ENCODE data around the gene LRRC70.
"Not testable (repeated sequence)": the region's sequence is repeated elsewhere in the genome, so short reads cannot be mapped to it uniquely, and the experiment has no call there.

Gene LRRC70, protein sequence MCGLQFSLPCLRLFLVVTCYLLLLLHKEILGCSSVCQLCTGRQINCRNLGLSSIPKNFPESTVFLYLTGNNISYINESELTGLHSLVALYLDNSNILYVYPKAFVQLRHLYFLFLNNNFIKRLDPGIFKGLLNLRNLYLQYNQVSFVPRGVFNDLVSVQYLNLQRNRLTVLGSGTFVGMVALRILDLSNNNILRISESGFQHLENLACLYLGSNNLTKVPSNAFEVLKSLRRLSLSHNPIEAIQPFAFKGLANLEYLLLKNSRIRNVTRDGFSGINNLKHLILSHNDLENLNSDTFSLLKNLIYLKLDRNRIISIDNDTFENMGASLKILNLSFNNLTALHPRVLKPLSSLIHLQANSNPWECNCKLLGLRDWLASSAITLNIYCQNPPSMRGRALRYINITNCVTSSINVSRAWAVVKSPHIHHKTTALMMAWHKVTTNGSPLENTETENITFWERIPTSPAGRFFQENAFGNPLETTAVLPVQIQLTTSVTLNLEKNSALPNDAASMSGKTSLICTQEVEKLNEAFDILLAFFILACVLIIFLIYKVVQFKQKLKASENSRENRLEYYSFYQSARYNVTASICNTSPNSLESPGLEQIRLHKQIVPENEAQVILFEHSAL

DNA sequence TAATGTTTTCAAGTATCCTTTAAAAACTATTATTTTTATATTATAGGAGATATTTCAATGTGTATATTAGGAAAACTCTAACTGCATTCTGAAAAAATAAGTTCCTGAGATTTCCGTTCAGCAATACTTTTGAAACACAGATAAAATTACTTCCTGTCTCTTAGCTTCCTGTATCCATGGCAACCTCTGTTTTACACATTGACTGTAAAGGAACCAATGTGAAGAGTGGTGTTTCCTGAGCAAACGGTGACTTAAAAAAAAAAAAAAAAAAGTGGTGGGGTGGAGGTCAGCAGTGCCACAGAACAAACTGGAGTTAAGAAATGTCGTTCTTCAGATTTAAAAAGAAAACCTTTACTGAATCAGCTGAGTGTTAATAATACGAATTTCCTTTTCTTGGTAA is at the start of gene LRRC70:
TSS of gene LRRC70 (plus strand) at position 280 of the 400 bp plus-strand sequence. CDS start 620 bp downstream, outside the sequence.
- DNase-seq: no peak

DNA sequence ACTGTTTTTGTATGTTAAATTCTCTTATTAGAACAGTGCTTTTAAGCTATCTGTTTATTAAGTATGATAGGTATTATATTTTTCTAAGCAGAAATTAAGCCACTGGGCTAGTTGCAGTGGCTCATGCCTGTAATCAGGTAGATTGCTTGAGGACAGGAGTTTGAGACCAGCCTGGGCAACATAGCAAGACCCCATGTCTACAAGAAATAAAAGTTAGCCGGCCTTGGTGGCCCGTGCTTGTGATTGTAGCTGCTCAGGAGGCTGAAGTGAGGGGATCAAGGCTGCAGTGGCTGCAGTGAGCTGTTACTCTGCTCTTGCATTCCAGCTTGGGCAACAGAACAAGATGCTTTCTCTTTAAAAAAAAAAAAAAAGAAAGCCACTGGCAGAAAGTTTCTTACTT is 45.0 kb upstream of the LRRC70 start:
- no peak for DNase-seq

DNA sequence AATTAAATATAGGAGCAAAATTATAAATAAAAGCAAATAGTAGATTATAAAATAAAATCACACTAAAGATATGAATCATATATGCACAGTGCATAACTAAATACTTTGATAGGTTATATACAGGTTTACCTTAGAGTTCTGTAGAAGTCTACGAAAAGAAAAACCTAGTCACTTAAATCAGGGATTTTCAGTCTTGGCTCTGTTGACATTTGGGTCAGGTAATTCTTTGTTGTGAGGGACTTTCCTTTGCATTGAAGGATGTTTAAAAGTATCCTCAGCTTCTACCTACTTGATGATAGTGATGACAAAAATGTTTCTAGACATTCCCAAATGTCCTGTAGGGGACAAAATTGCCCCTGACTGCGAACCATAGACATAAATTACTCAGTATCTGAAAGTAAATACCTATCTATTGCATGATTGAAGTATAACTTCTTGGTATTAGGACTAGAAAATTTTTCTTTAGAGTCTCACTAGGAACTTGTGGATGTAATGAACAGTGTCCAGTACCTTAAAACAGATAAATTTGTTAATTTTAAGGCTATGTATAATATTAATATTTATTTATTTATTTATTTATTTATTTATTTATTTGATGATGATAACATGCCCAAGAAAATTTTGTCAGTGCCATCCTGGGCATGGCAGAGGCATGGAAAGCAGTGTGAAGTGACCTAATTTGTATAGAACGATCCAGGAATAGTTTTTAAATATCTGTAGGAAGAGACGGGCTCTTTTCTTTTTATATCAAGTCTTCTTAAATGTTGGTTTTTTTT is 44.0 kb upstream of the LRRC70 start:
- no peak for DNase-seq

DNA sequence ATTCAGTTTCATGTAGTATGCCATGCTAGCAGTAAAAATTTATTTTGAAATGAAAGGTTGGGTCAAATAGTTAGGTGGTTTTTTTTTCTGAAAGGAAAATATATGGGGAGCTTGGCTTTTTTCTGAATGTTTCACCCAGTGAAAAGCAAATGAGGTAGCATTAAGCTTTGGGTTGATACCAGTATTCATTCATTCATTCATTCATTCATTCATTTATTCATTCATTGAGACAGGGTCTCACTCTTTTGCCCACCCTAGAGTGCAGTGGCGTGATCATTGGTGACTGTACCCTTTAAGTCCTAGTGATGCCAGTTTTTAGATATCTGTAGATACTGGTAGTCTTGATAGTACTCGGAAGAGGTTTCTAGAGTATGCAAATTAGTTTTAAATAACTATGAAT is 42.4 kb upstream of the LRRC70 start:
- no peak for DNase-seq

DNA sequence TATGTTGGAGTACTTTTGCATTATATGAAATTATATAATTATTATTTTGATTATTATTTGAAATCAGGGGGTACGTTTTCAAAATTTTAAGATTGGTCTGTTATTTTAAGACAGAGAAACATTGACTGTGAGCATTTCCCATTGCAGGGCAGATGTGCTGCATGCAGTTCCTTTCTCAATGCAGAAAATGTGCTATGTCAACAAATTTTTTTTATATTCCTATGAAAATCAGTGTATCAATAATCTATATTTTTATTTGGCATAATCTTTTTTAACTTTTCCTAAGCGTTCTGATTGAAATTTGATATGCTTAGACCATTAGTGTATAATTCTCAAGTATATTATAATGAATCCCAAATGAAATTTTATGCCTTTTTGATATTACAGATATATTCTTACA is 41.8 kb upstream of the LRRC70 start:
- no peak for DNase-seq

GRCh38 chr5:62538017-62538942 is 40.3 kb upstream of the LRRC70 start:
- no peak for DNase-seq

DNA sequence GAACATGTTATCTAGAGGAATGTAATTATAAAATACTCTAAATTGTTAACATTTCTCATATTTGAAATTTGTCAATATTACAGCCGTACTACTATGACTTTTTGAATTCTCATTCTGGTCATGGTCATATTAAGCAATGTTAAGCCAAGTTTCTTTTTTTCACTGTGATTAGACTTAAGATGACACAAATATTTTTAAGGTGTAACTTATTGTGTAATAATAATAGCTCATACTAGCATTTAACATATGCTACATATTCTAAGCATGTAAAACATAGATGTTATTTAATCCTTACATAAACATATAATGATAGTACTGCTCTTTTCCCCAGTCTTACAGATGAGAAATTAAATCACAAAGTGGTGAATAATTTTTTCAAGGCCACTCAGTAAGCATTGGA is 35.9 kb upstream of the LRRC70 start:
- no peak for DNase-seq

- DNase-seq: no peak
These were observed 30.5 kb upstream of the LRRC70 start for GRCh38 chr5:62547945-62548630.

DNA sequence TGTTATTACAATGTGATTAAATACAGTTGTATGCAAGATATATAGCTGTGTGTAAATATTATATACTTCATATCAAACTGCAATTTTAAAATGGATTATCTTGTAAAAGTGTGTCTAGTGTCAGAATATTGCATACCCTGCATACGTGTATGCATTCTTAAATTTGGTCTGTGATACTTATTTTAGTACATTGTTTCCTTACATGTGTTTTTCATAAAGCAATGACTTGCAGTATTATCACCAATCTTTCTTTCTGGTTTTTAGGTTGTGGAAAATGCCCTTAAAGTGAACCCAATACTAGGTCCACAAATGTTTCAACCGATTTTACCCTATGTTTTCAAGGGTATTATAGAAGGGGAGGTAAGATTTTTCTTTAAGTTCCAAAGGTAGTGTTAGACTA is 28.5 kb upstream of the LRRC70 start:
- DNase-seq: no peak

- no peak for DNase-seq
These were observed 22.7 kb upstream of the LRRC70 start for GRCh38 chr5:62555930-62556329.

GRCh38 chr5:62558941-62559340 is 19.7 kb upstream of the LRRC70 start:
- peak in 1 of 58 donors; percentile 1 for DNase-seq

GRCh38 chr5:62560786-62561185 is 17.8 kb upstream of the LRRC70 start:
- no peak for DNase-seq

- no peak for DNase-seq
These were observed 16.7 kb upstream of the LRRC70 start for GRCh38 chr5:62561896-62562295.

DNA sequence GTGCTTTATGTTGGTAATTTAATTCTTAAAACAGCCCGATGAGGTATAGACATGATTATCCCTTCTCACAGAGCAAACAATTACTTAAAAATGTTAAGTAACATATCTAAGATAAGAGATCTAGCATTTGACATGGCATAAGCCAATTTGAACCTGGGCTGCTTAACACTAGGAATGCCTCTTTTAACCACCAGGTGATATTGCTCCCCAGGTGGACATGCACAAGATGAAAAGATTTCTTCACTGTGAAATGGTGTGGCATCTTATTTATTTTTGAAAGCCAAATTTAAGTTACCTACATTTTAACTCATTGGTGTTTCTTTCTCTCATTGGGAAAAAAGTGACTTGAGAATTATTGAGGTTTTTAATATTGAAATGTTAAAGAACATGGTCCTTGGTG is 15.8 kb upstream of the LRRC70 start:
- DNase-seq: no peak

GRCh38 chr5:62564101-62564500 is 14.5 kb upstream of the LRRC70 start:
- DNase-seq: no peak

GRCh38 chr5:62565740-62566139 is 12.9 kb upstream of the LRRC70 start:
- not testable (repeated sequence) for DNase-seq

GRCh38 chr5:62568143-62568542 is 10.5 kb upstream of the LRRC70 start:
- no peak for DNase-seq

- DNase-seq: no peak
These were observed 9.7 kb upstream of the LRRC70 start for GRCh38 chr5:62568800-62569432.

- DNase-seq: no peak
These were observed 9.1 kb upstream of the LRRC70 start for GRCh38 chr5:62569470-62569869.

DNA sequence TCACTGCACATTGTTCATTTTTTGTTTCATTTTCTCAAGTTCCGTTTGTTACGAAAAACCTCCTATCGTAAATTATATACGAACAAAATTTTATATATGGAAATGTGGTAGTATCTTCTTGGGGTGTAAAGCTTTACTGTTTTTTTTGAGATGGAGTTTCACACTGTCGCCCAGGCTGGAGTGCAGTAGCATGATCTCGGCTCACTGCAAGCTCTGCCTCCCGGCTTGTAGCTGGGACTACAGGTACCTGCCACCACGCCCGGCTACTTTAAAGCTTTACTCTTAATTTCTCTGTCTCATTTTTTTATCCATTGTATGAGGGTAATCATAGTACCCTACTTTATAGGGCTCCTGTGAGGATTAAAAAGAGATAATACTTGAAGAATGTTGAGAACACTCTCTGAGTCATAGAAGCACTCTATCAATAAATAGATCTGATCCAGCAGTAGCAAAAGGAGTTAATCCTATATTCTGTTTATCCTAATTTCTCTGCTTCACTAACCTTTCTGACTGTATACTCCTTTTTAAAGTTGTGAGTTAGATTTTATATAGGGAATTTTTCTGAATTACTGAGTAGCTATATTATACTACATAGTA is 5.6 kb upstream of the LRRC70 start:
- DNase-seq: no peak

Data from anterior cingulate cortex (tissue), 58 donors.